T-helper 2 cell treated with Interferon-gamma antibody and Interleukin-4, amounts not matched to agents 100 ng/mL and 5 ng/mL, for 36 hours (primary cell): ENCODE data around the gene MMP17. TPM values are rescaled to one million over a fixed set of nuclear protein-coding genes. Genes with fewer than 3 reads are reported as not detected.

ENCODE experiments used
- intact Hi-C: fragments of 100-400 bp; cut with micrococcal nuclease; formaldehyde crosslinking; loops from one replicate; pipeline ENCODE4 v1.15.1; 2023
- total RNA-seq: library from RNA; stranded (reverse); gene quantifications from 2 replicates; pipeline ENCODE4 v1.2.3, GENCODE V29; 2022

MMP17 gene
- total RNA-seq, 1 donor from 2014 or later = not detected

DNA sequence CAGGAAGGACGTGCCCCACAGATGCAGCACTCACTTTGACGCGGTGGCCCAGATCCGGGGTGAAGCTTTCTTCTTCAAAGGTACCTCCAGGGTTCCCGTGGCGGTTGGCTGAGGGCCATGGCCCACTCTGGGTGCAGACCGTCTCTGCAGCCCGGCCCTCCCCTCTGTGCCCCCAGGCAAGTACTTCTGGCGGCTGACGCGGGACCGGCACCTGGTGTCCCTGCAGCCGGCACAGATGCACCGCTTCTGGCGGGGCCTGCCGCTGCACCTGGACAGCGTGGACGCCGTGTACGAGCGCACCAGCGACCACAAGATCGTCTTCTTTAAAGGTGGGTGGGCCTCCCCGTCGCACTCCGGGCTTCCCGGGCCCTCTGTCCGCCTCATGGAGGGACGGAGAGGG is 16.9 kb downstream of the MMP17 start:
- intact Hi-C loops = no loop called here

DNA sequence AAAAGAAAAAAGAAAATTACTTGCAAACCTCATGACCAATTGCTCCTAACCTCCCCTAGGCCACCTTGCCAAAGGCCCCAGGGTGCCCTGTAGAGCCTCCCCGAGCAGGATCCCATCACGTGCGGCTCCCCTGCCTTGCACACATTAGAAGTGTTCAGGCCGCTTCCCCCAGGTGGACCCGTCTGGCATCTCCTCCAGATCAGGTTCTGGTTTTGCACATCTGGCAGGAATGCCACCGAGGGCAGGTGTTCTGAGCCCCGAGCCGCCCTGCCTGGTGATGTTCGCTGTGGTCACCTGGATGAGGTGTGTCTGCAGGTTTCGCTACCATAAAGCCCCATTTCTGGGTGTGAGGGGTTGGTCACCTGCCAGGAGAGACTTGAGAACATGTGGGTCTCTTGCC is 19.3 kb downstream of the MMP17 start:
- intact Hi-C loops = no loop called here

- intact Hi-C loops = no loop called here
Measured at GRCh38 chr12:131848753-131849152, 20.6 kb downstream of the MMP17 start.

DNA sequence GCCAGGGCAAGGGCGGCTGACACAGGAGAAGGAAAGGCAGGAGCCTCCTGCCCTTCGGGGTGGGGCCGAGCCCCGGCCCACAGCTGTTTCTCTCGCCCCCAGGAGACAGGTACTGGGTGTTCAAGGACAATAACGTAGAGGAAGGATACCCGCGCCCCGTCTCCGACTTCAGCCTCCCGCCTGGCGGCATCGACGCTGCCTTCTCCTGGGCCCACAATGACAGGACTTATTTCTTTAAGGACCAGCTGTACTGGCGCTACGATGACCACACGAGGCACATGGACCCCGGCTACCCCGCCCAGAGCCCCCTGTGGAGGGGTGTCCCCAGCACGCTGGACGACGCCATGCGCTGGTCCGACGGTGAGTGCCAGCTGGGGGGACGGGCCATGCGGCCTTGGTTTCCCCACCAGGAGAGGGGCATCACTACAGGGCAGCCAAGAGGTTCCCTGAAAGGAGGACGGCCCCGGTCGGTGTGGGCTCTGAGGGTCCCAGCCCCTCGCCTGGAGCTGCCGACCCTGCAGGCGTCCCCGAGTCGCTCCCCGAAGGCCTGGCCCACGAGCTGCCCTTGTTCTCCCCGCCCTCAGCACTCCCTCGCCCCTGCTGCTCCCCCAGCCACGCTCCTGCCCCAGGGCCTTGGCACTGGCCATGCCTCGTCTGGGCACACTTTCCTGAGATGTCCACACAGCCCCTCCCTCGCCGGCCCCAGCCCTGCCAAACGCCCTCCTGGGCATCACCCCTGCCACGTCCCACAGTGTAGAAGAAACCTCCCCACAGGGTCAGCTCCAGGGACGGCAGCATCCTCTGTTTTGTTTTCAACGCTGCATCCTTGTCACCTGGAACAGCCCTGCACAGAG is 21.7 kb downstream of the MMP17 start:
- intact Hi-C loops = no loop called here

- intact Hi-C loops = no loop called here
Measured at GRCh38 chr12:131850856-131851559, 22.8 kb downstream of the MMP17 start.

GRCh38 chr12:131851741-131852550 is 23.8 kb downstream of the MMP17 start:
- intact Hi-C loops = no loop called here

DNA sequence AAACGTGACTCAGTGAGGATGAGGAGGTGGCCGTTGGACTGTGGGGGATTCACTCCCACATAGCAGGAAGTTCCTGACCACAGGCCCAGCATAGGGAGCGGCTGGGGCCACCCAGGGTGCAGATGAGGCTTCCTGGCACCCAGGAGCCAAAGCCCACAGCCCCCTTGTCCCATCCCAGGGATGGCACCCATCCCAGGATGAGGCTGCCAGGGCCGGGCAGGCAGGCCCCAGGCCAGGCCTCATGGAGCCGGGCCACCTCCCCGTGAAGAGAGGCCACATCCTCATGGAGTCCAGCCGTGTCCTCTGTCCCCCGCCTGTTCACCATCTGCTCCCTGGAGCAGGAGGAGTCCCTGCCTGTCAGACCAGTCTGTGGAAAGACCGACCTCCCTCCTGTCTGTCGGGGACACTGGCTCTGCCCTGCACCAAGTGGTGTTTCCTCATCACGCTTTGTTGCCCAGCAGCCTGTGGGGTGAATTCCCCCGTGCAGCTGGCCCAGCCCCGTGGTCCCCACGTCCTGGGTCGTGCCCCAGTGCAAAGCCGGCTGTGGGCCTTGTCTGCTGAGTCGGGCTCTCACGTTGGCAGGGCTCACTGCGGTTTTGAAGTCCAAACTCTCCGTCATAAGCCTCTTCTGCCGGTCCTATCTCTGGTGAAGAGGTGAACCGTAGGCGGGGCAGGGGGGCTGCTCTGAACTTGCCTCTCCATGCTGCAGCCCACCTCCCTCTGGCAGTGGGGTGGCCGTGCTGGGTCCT is 24.5 kb downstream of the MMP17 start:
- intact Hi-C loops = no loop called here

DNA sequence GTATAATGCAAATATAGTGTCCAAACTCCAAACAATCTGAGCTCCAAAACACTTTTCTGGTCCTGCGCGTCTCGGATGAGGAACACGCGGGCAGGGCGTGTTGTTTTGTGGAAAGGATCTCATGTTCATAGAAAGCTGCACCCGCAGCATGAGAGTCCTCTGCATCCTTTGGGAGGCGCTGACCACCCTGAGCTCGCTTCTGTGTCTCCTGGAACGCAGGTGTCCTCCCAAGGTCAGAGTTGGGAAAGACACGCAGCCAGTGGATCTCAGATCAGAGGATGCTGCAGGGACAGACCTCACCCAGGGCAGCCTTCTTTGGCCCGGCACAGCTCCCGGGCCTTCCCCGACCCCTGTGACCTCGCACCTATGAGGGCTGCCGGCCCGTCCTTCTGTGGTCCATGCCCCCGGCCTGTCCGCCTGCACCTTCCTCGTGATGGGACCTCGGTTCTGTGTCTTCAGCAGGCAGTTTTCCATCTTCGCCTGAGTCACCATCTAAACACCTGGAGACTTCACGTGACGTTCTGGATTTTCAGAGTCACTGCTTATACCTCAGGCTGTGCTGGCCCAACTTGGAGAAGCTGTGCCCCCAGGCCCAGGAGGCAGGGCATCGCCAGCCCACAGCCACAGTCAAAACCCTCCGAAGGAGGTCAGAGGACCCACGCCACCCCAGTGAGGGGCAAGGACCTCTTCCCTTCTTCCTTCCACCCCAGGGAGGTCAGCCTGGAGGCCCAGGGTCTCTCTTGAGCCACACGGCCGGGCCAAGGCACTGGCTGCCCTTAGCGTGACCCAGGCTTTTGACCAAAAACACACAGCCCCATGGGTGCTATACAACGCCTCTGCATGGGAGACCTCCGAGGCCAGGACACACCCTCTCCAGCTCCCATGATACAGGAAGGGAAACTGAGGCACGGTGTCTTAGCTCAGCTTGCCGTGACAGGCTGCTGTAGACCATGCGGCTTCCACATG is 25.9 kb downstream of the MMP17 start:
- intact Hi-C loops = no loop called here

- intact Hi-C loops = no loop called here
Measured at GRCh38 chr12:131854861-131855476, 26.8 kb downstream of the MMP17 start.

- intact Hi-C loops = no loop called here
Measured at GRCh38 chr12:131855521-131856142, 27.4 kb downstream of the MMP17 start.

DNA sequence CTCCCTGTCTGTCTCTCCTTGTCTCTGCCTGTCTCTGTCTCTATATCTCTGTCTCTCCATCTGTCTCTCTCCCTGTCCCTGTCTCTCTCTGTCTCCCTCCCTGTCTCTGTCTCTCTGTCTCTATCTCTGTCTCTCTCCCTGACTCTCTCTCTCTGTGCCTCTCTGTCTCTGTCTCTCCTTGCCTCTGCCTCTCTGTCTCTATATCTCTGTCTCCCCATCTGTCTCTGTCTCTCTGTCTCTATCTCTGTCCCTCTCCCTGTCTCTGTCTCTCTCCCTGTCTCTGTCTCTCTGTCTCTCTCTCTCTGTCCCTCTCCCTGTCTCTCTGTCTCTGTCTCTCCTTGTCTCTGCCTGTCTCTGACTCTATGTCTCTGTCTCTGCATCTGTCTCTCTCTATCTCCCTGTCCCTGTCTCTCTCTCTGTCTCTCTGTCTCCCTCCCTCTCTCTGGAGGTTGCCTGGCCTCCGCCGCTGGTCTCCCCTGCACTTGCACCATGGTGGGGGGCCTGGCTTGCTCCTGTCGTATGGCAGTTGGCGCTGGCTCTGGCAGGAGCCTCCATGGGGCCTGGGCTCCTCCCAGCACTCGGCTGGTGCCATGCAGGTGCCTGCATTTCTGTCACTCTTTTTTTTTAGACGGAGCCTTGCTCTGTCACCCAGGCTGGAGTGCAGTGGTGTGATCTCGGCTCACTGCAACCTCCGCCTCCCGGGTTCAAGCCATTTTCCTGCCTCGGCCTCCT is 28.3 kb downstream of the MMP17 start:
- intact Hi-C loops = no loop called here

- intact Hi-C loops = no loop called here
Measured at GRCh38 chr12:131857908-131858850, 30.0 kb downstream of the MMP17 start.

DNA sequence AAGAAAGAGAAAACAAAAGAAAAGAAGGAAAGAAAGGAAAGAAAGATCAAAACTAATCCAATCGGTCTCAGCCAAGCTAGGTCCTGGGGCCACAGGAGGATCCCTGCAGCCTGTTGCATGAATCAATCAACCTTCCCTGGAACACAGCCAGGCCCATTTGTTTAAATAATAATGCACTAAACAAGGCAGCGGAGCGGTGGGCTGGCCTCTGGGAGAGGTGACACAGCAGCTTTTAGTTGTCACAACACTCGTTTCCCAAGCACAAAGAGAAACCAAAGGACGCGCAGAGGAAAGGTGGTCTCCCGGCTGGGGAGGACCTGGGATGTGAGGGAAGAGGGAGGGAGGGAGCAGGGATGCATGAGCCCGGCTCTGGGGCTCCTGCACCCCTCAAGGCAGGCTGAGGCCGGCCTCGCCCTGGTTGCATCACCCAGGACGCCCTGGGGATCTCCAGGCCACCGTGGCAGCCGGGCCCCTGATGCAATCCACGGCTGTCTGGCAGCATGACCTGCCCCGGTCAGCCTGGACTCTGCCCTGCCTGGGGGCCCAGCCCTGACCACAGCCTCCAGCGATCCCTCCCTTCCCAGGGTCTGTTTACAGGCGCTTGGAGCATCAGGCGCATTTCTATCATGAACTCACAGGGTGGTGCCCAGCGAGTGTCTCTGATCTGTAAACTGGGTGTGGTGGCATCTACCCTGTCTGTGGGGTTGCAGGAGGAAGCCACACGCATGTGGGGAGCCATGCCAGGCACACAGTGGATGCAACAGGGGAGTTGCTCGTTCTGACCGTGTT is 32.5 kb downstream of the MMP17 start:
- intact Hi-C loops = no loop called here

GRCh38 chr12:131861261-131862083 is 33.3 kb downstream of the MMP17 start:
- intact Hi-C loops = no loop called here

DNA sequence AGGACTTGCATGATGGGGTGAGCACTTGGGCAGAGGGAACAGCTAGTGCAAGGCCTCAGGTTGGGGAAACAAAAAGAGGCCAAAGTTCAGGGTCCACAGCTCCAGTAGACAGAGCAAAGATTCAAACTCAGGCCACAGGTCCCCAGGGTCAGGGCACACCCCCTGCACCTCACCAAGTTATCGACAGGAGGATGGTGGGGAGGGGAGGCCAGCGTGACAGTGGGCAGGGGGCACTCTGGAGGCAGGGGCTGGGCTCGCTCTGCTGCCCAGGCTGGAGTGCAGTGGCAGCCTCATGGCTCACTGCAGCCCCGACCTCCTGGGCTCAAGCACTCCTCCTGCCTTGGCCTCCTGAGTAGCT is 33.9 kb downstream of the MMP17 start:
- intact Hi-C loops = no loop called here

GRCh38 chr12:131862600-131862993 is 34.4 kb downstream of the MMP17 start:
- intact Hi-C loops = no loop called here
